NCI-H82 treated with DMSO at 0.1 percent for 48 hours (cell line): Measurements from ENCODE around the gene DTYMK.

ENCODE experiments used
- DNase-seq: peaks from one replicate; lab custom pipeline; 2025; ENCODE audit not compliant: unreplicated experiment; lab: John Stamatoyannopoulos, UW

Gene DTYMK

DNA sequence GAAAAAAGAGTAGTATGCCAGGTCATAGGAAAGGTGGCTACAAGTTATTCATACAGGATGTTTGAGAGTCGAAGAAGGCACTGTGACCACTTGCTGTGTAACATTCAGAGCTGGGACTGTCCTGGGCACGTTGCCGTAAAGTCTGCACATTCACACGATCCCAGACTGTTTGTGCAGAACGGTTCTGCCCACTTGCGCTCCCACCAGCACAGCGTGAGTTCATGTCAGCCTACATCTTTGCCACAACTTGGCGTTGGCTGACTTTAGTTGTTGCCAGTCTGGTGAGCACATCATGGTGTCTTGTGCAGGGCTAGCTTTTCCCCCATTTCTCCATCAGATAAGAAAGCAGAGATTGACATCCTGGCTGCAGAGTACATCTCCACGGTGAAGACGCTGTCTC is 22.3 kb upstream of the DTYMK start:
- no peak for DNase-seq

DNA sequence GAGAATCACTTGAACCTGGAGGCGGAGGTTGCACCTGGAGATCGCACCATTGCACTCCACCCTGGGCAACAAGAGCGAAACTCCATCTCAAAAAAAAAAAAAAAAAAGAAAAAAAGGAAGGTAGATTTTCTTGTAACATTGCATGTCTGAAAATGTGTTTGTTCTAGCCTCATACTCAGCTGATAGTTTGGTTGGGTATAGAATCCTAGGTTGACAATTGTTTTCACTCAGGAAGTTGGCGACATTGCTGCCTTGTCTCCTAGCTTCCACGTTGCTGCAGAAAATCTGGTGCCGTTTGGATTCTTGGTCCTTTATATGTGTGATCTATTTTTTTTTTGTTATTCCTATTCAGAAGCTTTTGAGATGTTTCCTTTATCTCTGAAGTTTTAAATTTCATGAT is 19.9 kb upstream of the DTYMK start:
- no peak for DNase-seq

DNA sequence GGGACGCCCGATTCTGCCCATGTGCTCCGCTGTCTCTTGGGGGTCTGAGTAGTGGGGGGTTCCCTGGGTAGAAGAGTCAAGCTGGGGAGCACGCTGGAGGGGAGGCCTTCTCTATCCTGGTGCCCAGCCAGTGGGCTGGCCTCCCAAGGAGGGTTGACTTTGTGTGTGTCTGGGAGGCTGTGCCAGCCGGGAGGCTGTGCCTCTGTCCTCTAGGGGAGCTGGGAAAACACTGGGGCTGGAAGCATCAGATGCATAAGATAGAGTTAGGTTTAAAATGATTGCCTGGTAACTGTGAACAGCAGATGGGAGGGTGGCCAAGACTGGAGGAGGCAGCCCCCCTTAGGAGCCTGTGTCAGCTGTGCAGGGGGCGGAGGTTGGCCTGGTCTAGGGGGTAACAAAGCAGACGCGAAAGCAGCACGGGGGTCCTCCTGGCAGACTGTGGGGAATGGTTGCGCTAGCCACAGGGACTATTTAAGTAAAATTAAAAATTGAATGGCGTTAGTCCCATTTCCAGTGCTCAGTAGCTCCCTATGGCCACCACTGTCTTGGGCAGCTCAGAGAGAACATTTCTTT is 16.5 kb upstream of the DTYMK start:
- DNase-seq: no peak

GRCh38 chr2:241702155-241703031 is 15.8 kb upstream of the DTYMK start:
- DNase-seq: peak; percentile 49

DNA sequence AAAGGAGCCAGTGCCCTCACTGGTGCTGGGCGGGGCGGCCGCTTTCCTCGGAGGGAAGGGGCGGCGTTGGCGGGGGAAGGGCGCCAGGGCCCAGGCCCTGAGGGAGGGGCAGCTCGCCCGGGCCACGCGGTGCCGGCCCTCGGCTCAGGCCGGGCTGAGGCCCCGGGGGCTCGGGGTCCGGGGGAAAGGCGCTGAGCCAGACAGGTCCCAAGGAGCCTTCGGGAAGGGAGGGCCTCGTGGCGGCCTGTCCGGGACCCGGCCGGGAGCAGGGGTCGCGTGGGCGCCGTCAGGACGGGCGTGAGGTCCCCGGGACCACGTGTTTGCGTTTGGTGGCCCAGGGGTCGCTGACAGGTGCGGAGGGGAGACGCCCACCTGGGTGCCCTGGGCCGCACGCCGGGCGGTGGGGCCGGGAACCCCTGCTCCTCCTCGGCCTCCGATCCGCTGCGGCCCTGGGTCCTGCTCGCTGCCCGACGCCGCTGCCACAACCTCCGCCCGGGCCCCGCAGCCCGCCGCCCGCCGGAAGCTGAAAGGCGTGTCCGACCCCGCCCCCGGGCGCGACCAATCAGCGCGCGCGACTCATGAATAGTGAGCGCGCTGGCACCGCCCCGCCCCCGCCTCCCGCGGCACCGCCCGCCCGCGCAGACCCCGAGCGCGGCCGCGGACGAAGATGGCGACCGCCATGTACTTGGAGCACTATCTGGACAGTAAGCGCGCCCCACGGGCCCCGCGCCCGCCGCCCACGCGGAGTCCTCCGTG is 15.0 kb upstream of the DTYMK start, which contains the start of gene ING5:
ING5 (plus strand) TSS at position 641 of the 756 bp plus-strand sequence; CDS start at position 668, 27 bp downstream.
- peak; percentile 82 for DNase-seq

GRCh38 chr2:241701149-241701398 is 14.5 kb upstream of the DTYMK start:
- DNase-seq: peak; percentile 74

DNA sequence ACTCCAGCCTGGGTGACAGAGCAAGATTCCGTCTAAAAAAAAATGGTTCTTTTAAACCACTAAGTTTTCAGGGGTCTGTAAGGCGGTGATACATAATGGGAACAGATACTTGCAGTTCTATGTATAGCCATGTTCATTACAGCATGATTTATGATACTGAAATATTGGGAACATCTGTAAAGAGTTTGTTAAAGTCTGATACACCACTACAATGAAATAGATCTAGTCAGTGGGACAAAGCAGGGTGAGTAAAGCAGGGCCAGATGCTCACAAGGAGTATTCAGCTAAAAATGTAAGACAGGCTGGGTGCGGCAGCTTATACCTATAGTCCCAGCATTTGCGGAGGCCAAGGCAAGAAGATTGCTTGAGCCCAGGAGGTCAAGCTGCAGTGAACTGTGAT is 9.0 kb upstream of the DTYMK start:
- no peak for DNase-seq

GRCh38 chr2:241692448-241692847 is 5.8 kb upstream of the DTYMK start:
- DNase-seq: no peak

- no peak for DNase-seq
These were observed 3.6 kb upstream of the DTYMK start for GRCh38 chr2:241690202-241690717.

- DNase-seq: no peak
These were observed 2.7 kb upstream of the DTYMK start for GRCh38 chr2:241689306-241689705.

GRCh38 chr2:241686324-241686649 is 328 bp downstream of the DTYMK start:
- no peak for DNase-seq

DNA sequence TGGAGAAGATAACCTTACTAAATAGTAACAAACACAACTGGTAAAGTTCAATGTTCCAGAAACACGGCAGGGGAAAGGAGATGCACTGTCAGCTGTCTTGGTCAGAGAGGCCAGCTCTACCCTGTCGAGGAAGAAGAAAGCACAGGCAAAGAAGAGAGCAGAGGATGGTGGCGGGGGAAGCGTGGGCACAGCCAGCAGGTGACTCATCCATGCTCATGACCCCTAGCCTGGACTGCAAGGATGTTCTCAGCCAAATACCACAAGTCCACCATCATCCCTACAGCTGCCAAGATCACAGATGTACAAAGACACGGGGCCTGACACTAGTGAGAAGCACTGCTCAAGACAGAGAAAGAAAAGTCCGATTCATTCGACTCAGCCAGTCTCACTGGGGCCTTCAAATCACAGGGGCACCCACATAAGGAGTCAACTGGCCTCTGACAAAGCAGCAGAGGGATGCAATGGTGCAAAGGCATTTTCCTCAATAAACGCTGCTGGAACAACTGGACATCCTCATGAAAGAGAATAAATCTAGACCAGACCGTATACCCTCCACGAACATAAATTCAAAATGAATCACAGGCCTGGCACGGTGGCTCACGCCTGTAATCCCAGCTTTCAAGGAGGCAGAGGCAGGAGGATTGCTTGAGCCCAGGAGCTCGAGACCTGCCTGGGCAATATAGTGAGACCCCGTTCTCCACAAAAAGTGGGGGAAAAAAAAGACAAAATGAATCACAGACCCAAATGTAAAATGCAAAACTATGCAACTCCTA is 5.6 kb downstream of the DTYMK start:
- no peak for DNase-seq

DNA sequence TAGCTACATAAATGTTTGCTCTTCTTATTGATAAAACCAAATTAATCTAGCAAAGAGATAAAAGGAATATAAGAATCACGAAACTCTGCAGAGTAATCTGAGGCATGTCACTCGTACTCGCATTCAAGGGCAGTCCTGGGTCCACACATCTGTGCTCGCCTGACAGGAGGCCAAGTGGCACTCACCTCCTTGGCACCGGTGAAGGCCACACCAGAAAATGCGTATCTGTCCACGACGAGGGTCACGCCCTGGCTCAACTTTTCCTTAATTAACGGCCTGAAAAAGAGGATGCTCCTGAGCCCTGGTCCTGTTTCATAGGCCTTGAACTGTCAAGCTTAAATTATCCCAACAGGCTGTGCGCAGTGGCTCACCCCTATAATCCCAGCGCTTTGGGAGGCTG is 6.6 kb downstream of the DTYMK start:
- no peak for DNase-seq

DNA sequence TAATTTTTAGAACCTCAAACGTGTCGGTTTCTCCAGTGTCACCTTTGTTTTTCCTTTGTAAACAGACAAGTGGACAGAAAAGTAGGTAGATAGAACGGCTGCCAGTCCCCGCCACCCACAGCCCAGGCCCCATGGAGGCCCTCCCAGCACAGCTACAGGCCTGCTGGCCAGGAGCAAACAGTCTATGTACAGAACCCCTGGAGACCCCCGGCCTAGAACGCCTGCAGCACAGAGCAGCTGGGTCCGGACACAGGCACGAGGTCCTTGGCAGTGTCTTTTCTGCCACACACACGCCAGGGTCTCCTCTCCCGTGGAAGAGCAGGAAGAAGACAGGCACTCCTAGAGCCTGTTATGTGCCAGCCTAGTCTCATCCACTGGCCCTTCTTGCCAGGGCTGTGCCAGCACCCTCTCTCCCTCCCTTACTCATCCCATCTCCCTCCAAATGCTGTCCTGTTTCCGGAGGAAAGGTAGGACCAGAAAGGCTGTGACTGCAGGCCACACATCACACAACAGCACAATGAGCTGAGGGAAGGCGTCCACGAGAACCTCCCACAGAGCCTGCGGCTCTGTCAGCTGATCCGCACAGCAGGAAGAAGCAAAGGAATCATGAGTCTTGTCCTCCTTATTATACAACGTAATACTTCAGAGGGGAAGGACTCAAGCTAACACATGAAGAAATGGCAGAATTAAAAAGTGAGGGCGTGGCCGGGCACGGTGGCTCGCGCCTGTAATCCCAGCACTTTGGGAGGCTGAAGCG is 7.7 kb downstream of the DTYMK start:
- DNase-seq: no peak

DNA sequence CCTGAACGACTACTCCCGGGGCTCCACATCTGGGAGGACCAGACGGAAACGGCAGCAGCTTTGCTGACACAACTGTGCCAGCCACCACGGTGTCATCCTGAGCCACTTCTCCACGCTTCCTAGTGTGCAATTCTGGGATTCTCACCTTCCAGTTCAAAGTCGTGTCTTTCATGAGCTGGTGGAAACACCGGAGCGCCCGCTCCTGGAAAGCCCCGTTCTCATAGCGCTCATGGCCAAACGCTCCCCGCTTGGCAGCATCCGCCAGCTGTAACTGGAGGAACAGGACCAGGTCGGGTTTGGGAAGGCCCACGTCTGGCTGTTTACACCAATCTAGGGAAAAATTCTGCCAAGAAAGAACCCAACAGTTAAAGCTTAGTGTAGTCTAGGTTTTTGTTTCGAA is 8.3 kb downstream of the DTYMK start:
- no peak for DNase-seq

DNA sequence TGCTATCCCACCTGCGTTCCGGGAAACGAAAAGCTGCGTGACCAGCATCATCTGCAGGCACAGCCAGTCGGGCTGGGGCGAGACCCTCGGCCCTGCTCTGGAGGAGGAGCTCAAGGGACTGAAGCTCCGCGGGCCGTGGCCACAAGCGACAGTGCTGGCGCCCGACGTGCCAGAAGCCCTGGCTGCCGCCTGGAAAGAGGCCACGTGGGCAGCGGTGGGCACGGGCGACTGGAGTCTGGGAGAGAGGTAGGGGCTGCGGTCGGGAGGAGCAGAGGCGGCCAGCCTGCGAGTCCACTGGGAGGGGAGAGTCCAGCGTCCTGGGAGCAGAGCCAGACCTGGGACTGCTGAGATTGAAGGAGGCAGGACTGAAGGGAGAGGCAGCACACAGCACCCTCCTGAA is 9.2 kb downstream of the DTYMK start:
- no peak for DNase-seq

DNA sequence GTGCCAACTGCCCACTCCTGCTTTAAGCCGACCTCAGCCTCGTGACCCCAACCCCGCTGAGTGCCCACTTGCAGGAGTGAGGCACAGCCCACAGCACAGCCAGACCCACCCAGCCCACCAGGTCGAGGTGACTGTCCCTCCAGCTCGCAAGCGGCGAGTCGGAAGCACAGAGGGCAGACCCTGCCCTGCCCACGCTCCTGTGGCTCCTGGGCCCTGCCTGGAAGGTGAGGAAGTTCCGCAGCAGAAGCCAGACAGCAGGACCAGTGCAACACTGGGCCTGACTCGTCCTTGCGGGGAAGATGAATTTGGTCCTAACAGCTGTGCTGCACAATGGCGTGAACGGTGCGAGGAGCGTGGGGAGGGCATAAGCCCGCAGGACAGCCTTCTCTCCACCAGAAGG is 9.9 kb downstream of the DTYMK start:
- DNase-seq: no peak

DNA sequence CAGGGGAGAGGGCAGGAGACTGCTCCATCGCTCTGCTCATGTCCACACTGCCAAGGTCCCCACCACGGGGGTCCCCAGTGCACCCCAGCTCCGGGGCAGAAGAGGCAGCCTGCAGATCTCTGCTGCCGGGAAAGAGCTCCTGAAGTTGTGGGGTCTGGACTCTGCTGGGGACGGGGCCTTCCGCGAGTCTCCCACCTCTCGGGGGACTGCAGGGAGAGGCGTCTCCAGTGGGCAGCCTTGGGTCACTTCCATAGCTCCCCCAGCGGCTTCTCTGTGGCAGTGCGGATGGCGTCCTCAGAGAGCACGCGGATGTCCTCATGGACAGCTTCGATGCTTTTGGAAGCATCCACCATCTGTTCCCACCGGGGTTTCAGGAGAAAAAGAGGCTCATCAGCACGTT is 10.7 kb downstream of the DTYMK start:
- DNase-seq: no peak

DNA sequence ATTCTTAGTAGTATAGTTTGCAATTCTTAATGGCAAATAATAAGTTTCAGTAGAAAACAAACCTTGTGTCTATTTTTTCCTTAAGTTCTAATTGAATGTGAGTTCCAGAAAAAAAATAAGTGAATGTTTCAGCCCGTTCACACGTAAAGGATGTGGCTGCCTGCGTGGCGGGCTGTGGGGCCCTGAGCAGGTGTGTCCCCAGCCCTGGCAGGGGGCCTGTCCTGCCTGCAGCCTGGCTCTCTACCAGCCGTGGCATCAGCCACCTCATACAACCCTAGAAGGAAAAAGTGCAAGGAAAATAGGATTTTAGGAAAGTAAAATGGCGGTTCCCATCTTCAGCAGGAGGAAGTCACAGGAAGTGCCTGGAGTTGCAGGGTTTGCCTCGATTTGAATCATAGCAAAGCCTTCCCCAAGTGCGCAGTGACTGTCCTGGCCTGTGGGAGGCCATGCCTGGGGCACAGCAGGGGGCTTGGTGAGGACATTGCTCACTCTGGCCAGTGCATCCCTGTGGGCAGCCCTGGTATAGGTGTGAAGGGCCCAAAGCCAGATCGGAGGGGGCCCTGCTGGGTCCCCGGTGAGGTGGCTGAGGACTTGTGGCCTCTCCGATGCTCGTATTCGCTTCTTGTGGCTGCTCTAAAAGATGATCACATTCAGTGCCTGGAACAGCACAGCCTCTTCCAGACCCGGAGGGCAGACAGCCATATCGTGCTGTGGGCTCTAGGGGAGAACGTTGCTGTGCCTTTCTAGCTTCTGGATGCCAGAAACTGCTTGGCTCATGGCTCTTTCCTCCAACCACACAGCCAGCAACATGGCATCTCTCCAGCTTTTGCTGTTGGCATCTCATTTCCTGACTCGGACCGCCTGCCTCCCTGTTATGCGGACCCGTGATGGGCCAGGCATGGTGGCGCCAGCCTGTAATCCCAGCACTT is 12.6 kb downstream of the DTYMK start:
- DNase-seq: no peak
